HEK293 (cell line): ENCODE data around the gene FKBP10.

Experiments used
- GLIS1 ChIP-seq: fragments of 450-650 bp; formaldehyde crosslinking; IDR thresholded peaks from 2 replicates; pipeline ENCODE4 v1.5.1; 2016; ENCODE audit warnings: missing biosample characterization, missing genetic modification characterization
- KLF1 ChIP-seq: fragments of 450-650 bp; formaldehyde crosslinking; IDR thresholded peaks from 2 replicates; pipeline ENCODE4 v1.5.1; 2016; ENCODE audit warnings: missing biosample characterization, missing genetic modification characterization
- ZFP3 ChIP-seq: fragments of 450-650 bp; formaldehyde crosslinking; IDR thresholded peaks from 2 replicates; pipeline ENCODE4 v1.5.1; 2016; ENCODE audit warnings: low read depth, missing biosample characterization, missing genetic modification characterization
- ZFP41 ChIP-seq: fragments of 450-650 bp; formaldehyde crosslinking; IDR thresholded peaks from 2 replicates; pipeline ENCODE4 v1.5.1; 2016; ENCODE audit warnings: missing biosample characterization, missing genetic modification characterization, borderline replicate concordance
- ZFP69B ChIP-seq: fragments of 450-650 bp; formaldehyde crosslinking; IDR thresholded peaks from 2 replicates; pipeline ENCODE4 v1.5.1; 2016; ENCODE audit warnings: missing biosample characterization, missing genetic modification characterization
- ZIC2 ChIP-seq: fragments of 450-650 bp; formaldehyde crosslinking; IDR thresholded peaks from 2 replicates; pipeline ENCODE4 v1.5.1; 2016; ENCODE audit warnings: missing biosample characterization, missing genetic modification characterization
- ZNF112 ChIP-seq: fragments of 450-650 bp; formaldehyde crosslinking; IDR thresholded peaks from 2 replicates; pipeline ENCODE4 v1.5.0; 2017; ENCODE audit warnings: missing biosample characterization, missing genetic modification characterization
- ZNF121 ChIP-seq: fragments of 450-650 bp; formaldehyde crosslinking; IDR thresholded peaks from 2 replicates; pipeline ENCODE4 v1.5.1; 2016; ENCODE audit warnings: missing biosample characterization, missing genetic modification characterization
- ZNF169 ChIP-seq: fragments of 450-650 bp; formaldehyde crosslinking; IDR thresholded peaks from 2 replicates; pipeline ENCODE4 v1.5.1; 2016; ENCODE audit warnings: missing biosample characterization, missing genetic modification characterization
- ZNF292 ChIP-seq: fragments of 450-650 bp; formaldehyde crosslinking; IDR thresholded peaks from 2 replicates; pipeline ENCODE4 v1.5.1; 2016; ENCODE audit warnings: low read depth, missing biosample characterization, missing genetic modification characterization, borderline replicate concordance
- ZNF311 ChIP-seq: fragments of 450-650 bp; formaldehyde crosslinking; IDR thresholded peaks from 2 replicates; pipeline ENCODE4 v1.5.1; 2017; ENCODE audit warnings: missing biosample characterization, missing genetic modification characterization, borderline replicate concordance
- ZNF366 ChIP-seq: fragments of 450-650 bp; formaldehyde crosslinking; conservative IDR thresholded peaks from 2 replicates; pipeline ENCODE4 v1.5.1; 2016; ENCODE audit warnings: missing biosample characterization, missing genetic modification characterization
- ZNF48 ChIP-seq: fragments of 450-650 bp; formaldehyde crosslinking; IDR thresholded peaks from 2 replicates; pipeline ENCODE4 v1.5.1; 2016; ENCODE audit warnings: missing biosample characterization, missing genetic modification characterization
- ZNF529 ChIP-seq: fragments of 450-650 bp; formaldehyde crosslinking; IDR thresholded peaks from 2 replicates; pipeline ENCODE4 v1.5.1; 2017; ENCODE audit warnings: missing genetic modification characterization, missing biosample characterization; ENCODE audit not compliant: insufficient replicate concordance
- ZNF610 ChIP-seq: fragments of 450-650 bp; formaldehyde crosslinking; IDR thresholded peaks from 2 replicates; pipeline ENCODE4 v1.5.1; 2016; ENCODE audit warnings: missing biosample characterization, missing genetic modification characterization, borderline replicate concordance
- ZNF624 ChIP-seq: fragments of 450-650 bp; formaldehyde crosslinking; IDR thresholded peaks from 2 replicates; pipeline ENCODE4 v1.5.1; 2017; ENCODE audit warnings: missing biosample characterization, missing genetic modification characterization
- ZNF777 ChIP-seq: fragments of 450-650 bp; formaldehyde crosslinking; IDR thresholded peaks from 2 replicates; pipeline ENCODE4 v1.5.1; 2017; ENCODE audit warnings: missing biosample characterization, missing genetic modification characterization, borderline replicate concordance
- ZNF837 ChIP-seq: fragments of 450-650 bp; formaldehyde crosslinking; IDR thresholded peaks from 2 replicates; pipeline ENCODE4 v1.5.1; 2016; ENCODE audit warnings: missing biosample characterization, missing genetic modification characterization
- ZSCAN23 ChIP-seq: fragments of 450-650 bp; formaldehyde crosslinking; IDR thresholded peaks from 2 replicates; pipeline ENCODE4 v1.5.1; 2016; ENCODE audit warnings: missing biosample characterization, missing genetic modification characterization
- TF ChIP-seq, protein P1 (sequence below): fragments of 450-650 bp; formaldehyde crosslinking; IDR thresholded peaks from 2 replicates; pipeline ENCODE4 v1.5.1; 2016; ENCODE audit warnings: missing biosample characterization, missing genetic modification characterization
- TF ChIP-seq, protein P2 (sequence below): fragments of 450-650 bp; formaldehyde crosslinking; IDR thresholded peaks from 2 replicates; pipeline ENCODE4 v1.5.1; 2016; ENCODE audit warnings: missing biosample characterization, missing genetic modification characterization
- TF ChIP-seq, protein P3 (sequence below): fragments of 450-650 bp; formaldehyde crosslinking; IDR thresholded peaks from 2 replicates; pipeline ENCODE4 v1.5.1; 2016; ENCODE audit warnings: missing biosample characterization, missing genetic modification characterization
- TF ChIP-seq, protein P4 (sequence below): fragments of 450-650 bp; formaldehyde crosslinking; IDR thresholded peaks from 2 replicates; pipeline ENCODE4 v1.5.1; 2016; ENCODE audit warnings: missing biosample characterization, missing genetic modification characterization
- TF ChIP-seq, protein P5 (sequence below): fragments of 450-650 bp; formaldehyde crosslinking; IDR thresholded peaks from 2 replicates; pipeline ENCODE4 v1.5.1; 2016; ENCODE audit warnings: missing biosample characterization, missing genetic modification characterization
- TF ChIP-seq, protein P6 (sequence below): fragments of 450-650 bp; formaldehyde crosslinking; IDR thresholded peaks from 2 replicates; pipeline ENCODE4 v1.5.1; 2016; ENCODE audit warnings: missing biosample characterization, missing genetic modification characterization
- TF ChIP-seq, protein P7 (sequence below): fragments of 450-650 bp; formaldehyde crosslinking; IDR thresholded peaks from 2 replicates; pipeline ENCODE4 v1.5.1; 2016; ENCODE audit warnings: missing biosample characterization, missing genetic modification characterization

The FKBP10 gene

DNA sequence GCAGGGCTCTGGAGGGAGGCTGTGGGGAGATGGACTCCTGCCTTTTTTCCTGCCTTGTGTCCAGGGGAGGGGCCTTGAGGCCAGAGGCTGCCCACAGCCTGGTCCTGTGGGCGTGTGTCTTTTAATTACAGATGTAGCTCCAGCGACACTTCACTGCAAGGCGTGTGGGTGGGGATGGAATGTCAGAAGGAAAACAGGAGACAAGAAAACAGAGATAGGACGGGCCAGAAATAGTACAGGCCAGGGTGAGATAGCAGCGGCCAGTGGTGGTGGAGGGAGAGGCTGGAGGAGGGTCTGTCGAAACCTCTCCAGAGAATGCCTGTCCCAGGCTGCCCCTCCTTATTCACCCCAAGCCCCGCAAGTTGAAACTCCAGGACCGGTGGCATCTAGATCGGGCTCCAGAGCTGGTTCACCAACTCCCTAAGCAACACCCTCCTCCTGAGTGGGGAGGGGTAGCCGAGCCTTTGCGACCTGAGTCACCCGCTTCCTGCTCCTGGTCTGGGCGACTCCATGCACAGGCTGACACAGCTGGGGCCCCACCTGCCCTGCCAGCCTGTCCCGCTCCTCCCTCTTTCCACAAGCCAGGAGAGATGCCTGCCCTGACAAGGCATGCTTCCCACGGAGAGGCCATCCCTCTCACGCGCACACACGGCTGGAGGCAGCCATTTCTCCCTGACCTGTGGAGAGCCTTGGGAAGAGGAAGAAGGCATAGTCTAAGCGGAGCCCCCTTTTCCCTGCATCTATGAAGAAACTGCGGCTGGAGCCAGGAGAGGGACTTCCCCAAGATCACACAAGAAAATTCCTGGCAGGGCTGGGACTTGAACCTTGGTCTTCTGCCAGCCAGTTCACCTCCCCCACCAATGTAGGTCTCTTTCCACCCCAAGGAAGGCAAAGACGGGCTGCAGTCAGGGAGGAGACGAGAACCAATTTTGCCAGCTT lies 19.7 kb upstream of the FKBP10 start (continued):
- TF ChIP-seq, protein P1, sequence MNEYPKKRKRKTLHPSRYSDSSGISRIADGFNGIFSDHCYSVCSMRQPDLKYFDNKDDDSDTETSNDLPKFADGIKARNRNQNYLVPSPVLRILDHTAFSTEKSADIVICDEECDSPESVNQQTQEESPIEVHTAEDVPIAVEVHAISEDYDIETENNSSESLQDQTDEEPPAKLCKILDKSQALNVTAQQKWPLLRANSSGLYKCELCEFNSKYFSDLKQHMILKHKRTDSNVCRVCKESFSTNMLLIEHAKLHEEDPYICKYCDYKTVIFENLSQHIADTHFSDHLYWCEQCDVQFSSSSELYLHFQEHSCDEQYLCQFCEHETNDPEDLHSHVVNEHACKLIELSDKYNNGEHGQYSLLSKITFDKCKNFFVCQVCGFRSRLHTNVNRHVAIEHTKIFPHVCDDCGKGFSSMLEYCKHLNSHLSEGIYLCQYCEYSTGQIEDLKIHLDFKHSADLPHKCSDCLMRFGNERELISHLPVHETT, result no peak
- TF ChIP-seq ZFP69B (tag by site-specific recombination) (peak; percentile 96), ZNF48 (tag by site-specific recombination) (no peak), ZNF529 (tag by site-specific recombination) (no peak), ZNF837 (tag by site-specific recombination) (no peak), KLF1 (tag by site-specific recombination) (peak; percentile 68; the same call in 1 of the 2 replicates), ZSCAN23 (tag by site-specific recombination) (no peak), ZNF624 (tag by site-specific recombination) (no peak), ZNF610 (tag by site-specific recombination) (no peak), ZNF292 (tag by site-specific recombination) (no peak), ZFP3 (no peak), ZNF112 (no peak), ZIC2 (tag by site-specific recombination) (peak; percentile 75), ZFP41 (tag by site-specific recombination) (no peak), ZNF366 (peak; percentile 87), ZNF311 (no peak), GLIS1 (tag by site-specific recombination) (peak; percentile 51), ZNF121 (tag by site-specific recombination) (no peak), ZNF777 (tag by site-specific recombination) (no peak), ZNF169 (tag by site-specific recombination) (no peak)
- TF ChIP-seq, protein P2, sequence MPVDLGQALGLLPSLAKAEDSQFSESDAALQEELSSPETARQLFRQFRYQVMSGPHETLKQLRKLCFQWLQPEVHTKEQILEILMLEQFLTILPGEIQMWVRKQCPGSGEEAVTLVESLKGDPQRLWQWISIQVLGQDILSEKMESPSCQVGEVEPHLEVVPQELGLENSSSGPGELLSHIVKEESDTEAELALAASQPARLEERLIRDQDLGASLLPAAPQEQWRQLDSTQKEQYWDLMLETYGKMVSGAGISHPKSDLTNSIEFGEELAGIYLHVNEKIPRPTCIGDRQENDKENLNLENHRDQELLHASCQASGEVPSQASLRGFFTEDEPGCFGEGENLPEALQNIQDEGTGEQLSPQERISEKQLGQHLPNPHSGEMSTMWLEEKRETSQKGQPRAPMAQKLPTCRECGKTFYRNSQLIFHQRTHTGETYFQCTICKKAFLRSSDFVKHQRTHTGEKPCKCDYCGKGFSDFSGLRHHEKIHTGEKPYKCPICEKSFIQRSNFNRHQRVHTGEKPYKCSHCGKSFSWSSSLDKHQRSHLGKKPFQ (tag by site-specific recombination), result no peak
- TF ChIP-seq, protein P3, sequence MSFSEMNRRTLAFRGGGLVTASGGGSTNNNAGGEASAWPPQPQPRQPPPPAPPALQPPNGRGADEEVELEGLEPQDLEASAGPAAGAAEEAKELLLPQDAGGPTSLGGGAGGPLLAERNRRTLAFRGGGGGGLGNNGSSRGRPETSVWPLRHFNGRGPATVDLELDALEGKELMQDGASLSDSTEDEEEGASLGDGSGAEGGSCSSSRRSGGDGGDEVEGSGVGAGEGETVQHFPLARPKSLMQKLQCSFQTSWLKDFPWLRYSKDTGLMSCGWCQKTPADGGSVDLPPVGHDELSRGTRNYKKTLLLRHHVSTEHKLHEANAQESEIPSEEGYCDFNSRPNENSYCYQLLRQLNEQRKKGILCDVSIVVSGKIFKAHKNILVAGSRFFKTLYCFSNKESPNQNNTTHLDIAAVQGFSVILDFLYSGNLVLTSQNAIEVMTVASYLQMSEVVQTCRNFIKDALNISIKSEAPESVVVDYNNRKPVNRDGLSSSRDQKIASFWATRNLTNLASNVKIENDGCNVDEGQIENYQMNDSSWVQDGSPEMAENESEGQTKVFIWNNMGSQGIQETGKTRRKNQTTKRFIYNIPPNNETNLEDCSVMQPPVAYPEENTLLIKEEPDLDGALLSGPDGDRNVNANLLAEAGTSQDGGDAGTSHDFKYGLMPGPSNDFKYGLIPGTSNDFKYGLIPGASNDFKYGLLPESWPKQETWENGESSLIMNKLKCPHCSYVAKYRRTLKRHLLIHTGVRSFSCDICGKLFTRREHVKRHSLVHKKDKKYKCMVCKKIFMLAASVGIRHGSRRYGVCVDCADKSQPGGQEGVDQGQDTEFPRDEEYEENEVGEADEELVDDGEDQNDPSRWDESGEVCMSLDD (tag by site-specific recombination), result no peak
- TF ChIP-seq, protein P4, sequence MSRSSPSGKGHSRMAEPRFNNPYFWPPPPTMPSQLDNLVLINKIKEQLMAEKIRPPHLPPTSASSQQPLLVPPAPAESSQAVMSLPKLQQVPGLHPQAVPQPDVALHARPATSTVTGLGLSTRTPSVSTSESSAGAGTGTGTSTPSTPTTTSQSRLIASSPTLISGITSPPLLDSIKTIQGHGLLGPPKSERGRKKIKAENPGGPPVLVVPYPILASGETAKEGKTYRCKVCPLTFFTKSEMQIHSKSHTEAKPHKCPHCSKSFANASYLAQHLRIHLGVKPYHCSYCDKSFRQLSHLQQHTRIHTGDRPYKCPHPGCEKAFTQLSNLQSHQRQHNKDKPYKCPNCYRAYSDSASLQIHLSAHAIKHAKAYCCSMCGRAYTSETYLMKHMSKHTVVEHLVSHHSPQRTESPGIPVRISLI (tag by site-specific recombination), result no peak
- TF ChIP-seq, protein P5, sequence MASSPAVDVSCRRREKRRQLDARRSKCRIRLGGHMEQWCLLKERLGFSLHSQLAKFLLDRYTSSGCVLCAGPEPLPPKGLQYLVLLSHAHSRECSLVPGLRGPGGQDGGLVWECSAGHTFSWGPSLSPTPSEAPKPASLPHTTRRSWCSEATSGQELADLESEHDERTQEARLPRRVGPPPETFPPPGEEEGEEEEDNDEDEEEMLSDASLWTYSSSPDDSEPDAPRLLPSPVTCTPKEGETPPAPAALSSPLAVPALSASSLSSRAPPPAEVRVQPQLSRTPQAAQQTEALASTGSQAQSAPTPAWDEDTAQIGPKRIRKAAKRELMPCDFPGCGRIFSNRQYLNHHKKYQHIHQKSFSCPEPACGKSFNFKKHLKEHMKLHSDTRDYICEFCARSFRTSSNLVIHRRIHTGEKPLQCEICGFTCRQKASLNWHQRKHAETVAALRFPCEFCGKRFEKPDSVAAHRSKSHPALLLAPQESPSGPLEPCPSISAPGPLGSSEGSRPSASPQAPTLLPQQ (tag by site-specific recombination), result peak; percentile 96
- TF ChIP-seq, protein P6, sequence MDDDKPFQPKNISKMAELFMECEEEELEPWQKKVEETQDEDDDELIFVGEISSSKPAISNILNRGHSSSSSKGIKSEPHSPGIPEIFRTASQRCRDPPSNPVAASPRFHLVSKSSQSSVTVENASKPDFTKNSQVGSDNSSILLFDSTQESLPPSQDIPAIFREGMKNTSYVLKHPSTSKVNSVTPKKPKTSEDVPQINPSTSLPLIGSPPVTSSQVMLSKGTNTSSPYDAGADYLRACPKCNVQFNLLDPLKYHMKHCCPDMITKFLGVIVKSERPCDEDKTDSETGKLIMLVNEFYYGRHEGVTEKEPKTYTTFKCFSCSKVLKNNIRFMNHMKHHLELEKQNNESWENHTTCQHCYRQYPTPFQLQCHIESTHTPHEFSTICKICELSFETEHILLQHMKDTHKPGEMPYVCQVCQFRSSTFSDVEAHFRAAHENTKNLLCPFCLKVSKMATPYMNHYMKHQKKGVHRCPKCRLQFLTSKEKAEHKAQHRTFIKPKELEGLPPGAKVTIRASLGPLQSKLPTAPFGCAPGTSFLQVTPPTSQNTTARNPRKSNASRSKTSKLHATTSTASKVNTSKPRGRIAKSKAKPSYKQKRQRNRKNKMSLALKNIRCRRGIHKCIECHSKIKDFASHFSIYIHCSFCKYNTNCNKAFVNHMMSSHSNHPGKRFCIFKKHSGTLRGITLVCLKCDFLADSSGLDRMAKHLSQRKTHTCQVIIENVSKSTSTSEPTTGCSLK (tag by site-specific recombination), result no peak
- TF ChIP-seq, protein P7, sequence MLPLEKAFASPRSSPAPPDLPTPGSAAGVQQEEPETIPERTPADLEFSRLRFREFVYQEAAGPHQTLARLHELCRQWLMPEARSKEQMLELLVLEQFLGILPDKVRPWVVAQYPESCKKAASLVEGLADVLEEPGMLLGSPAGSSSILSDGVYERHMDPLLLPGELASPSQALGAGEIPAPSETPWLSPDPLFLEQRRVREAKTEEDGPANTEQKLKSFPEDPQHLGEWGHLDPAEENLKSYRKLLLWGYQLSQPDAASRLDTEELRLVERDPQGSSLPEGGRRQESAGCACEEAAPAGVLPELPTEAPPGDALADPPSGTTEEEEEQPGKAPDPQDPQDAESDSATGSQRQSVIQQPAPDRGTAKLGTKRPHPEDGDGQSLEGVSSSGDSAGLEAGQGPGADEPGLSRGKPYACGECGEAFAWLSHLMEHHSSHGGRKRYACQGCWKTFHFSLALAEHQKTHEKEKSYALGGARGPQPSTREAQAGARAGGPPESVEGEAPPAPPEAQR (tag by site-specific recombination), result no peak
